Activated naive CD8-positive, alpha-beta T cell (primary cell): ENCODE data around the gene TERT.
"Not testable (repeated sequence)": the region's sequence is repeated elsewhere in the genome, so short reads cannot be mapped to it uniquely, and the experiment has no call there.

Source experiments
- H3K27ac Mint-ChIP-seq: one replicate; pipeline ENCODE4 v1.8.0; 2021; ENCODE audit warnings: mixed read lengths
- H3K27me3 Mint-ChIP-seq: one replicate; pipeline ENCODE4 v1.8.0; 2021; ENCODE audit warnings: mixed read lengths
- H3K36me3 Mint-ChIP-seq: one replicate; pipeline ENCODE4 v1.8.0; 2021; ENCODE audit warnings: mixed read lengths
- H3K4me1 Mint-ChIP-seq: one replicate; pipeline ENCODE4 v1.8.0; 2021; ENCODE audit warnings: low read depth, mixed read lengths
- H3K4me3 Mint-ChIP-seq: one replicate; pipeline ENCODE4 v1.8.0; 2021; ENCODE audit warnings: mild to moderate bottlenecking, mixed read lengths
- H3K9me3 Mint-ChIP-seq: one replicate; pipeline ENCODE4 v1.8.0; 2021; ENCODE audit warnings: low read depth, mixed read lengths

TERT gene

DNA sequence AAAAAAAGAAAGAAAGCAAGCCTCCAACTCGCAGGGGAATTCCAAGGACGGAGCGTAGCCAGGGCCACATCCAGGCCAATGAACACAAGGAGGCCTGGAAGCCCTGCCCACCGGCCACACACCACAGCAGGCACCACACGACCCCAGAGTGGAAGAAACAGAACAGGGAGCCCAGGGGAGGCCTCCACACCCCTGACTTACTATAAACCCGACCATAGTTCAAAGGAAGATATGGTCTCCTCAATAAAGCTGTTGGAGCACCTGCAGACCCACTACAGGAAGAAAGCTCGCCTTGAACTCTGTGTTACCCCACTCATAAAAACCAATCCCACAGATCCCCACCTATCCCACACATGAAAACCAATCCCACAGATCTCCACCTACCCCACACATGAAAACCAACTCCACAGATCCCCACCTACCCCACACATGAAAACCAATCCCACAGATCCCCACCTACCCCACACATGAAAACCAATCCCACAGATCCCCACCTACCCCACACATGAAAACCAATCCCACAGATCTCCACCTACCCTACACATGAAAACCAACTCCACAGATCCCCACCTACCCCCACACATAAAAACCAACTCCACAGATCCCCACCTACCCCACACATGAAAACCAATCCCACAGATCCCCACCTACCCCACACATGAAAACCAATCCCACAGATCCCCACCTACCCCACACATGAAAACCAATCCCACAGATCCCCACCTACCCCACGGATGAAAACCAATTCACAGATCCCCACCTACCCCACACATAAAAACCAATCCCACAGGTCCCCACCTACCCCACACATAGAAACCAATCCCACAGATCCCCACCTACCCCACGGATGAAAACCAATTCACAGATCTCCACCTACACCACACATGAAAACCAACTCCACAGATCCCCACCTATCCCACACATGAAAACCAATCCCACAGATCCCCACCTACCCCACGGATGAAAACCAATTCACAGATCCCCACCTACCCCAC, 19.2 kb downstream of the TERT start:
- H3K4me1 Mint-ChIP-seq, H3K27ac Mint-ChIP-seq, H3K27me3 Mint-ChIP-seq, H3K4me3 Mint-ChIP-seq, H3K9me3 Mint-ChIP-seq, H3K36me3 Mint-ChIP-seq: not testable (repeated sequence)

DNA sequence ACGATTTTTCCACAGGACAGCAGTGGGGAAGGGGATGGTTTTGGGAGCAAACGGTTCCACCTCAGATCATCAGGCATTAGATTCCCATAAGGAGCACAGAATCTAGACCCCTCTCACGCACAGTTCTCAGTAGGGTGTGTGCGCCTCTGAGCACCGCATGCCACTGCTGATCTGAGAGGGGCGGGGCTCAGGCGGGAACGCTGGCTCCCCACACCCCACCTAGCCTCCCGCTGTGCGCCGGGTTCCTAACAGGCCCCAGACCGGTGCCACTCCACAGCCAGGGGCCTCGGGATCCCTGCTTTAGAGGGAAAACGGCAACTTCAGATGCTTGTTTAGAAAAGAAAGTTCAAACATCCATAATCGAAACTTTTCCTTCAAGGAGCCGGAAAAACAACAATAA, 20.4 kb downstream of the TERT start:
- peaks cover 4% of the 10 kb centered on the region for H3K36me3 Mint-ChIP-seq
- no peaks in the 10 kb centered on the region for H3K27me3 Mint-ChIP-seq
- no peak overlapping the region for H3K27ac Mint-ChIP-seq
- H3K4me3 Mint-ChIP-seq = no peak overlapping the region
- H3K4me1 Mint-ChIP-seq = no peaks in the 10 kb centered on the region
- H3K9me3 Mint-ChIP-seq = no peaks in the 10 kb centered on the region

DNA sequence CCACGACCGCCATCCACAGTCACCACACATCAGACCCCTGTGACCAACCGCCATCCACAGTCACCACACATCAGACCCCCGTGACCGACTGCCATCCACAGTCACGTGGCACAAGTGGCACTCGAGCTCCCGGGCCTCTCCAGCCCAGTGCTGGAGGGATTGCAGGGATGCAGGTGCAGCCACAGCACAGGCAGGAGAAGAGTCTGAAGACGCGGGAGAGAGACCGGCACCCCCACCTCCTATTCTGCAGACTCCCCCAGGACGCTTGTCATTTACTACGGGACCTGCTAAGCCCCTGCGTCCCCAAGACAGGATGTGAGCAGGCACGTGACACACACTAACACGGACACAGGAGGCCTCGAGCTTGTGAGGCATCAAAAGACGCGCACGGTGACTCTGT, 21.1 kb downstream of the TERT start:
- Mint-ChIP-seq H3K27me3 (no peaks in the 10 kb centered on the region), H3K9me3 (no peaks in the 10 kb centered on the region), H3K27ac (no peak overlapping the region), H3K4me1 (peaks cover 5% of the 10 kb centered on the region), H3K36me3 (peaks cover 4% of the 10 kb centered on the region), H3K4me3 (no peak overlapping the region)

DNA sequence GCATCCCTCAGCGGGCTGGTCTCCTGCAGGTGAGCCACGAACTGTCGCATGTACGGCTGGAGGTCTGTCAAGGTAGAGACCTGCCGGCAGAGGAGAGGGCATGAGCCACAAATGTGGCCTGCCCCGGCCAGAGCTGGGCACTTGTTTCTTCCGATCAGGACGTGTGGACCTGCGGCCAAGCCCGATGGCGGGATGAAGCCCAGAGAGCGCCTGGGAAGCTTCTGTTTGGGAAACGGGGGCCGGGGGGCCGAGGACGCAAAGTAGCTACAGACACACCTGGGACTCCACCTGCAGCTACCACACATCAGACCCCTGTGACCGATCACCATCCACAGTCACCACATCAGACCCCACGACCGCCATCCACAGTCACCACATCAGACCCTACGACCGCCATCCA, 22.7 kb downstream of the TERT start:
- no peak overlapping the region for H3K27ac Mint-ChIP-seq
- no peaks in the 10 kb centered on the region for H3K36me3 Mint-ChIP-seq
- H3K9me3 Mint-ChIP-seq = no peaks in the 10 kb centered on the region
- H3K4me1 Mint-ChIP-seq = peaks cover 14% of the 10 kb centered on the region
- H3K4me3 Mint-ChIP-seq = no peak overlapping the region
- H3K27me3 Mint-ChIP-seq = no peaks in the 10 kb centered on the region

DNA sequence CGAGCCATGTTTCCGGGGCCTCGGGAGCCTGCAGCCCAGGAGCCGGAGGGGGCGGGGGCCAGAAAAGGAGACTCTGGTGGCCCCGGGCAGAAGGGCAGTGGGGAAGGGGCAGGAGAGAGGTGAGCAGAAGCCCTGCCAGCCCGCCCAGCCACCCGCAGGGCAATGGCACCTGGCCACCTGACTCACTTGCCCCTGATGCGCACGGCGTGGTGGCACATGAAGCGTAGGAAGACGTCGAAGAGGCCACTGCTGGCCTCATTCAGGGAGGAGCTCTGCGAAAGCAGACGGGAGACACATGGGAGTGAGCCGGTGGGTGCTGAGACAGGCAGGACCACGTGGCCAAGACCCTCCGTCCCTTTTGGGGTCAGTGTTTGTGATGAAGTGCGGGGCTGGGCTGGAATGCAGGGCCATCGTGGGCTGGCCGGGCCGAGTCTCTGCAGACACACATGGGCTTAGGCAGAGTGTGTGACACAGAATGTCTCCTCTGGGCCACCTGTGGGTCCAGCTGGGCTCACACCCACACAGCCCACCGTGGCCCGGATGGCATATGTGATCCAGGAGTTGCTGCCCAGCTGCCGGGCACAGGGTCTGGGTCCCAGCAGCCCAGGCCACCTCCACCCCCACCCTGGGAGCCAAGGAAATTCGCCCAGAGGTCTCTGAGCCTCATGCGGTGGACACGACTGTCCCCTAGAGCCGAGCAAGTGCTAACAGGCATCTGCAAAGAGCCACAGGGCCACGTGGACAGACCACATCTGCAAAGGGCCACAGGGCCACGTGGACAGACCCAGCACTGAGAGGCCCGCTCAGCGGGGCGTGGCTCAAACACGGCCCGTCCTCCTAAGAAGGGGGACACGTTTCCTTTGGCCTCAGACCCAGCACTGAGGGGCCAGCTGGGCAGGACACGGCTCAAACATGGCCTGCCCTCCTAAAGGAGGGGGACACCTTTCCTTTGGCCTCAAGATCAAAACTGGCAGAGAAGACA, 23.6 kb downstream of the TERT start:
- Mint-ChIP-seq H3K9me3 (no peaks in the 10 kb centered on the region), H3K36me3 (no peaks in the 10 kb centered on the region), H3K27ac (no peak overlapping the region), H3K4me1 (peaks cover 14% of the 10 kb centered on the region), H3K4me3 (no peak overlapping the region), H3K27me3 (no peaks in the 10 kb centered on the region)

DNA sequence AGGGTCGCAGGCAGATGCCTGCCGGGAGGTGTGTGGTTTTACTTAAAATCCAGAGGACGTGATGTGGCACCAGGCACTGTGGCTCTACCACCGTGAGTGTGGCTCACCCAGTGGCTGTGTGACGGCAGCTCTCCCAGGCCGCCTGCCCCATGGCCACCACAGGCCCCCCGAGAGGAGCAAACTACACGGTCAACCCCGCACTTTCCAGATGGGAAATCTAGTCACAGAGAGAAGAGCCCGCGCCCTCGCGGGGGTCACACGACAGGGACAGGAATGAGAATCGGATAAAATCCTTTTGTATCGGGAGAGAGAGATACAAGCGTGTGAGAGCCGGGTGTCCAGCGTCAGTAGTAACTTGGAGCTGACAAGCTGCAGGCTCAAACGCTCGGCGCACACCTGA, 24.4 kb downstream of the TERT start:
- Mint-ChIP-seq H3K4me1 (peaks cover 14% of the 10 kb centered on the region), H3K9me3 (no peaks in the 10 kb centered on the region), H3K4me3 (no peak overlapping the region), H3K36me3 (no peaks in the 10 kb centered on the region), H3K27ac (no peak overlapping the region), H3K27me3 (no peaks in the 10 kb centered on the region)

DNA sequence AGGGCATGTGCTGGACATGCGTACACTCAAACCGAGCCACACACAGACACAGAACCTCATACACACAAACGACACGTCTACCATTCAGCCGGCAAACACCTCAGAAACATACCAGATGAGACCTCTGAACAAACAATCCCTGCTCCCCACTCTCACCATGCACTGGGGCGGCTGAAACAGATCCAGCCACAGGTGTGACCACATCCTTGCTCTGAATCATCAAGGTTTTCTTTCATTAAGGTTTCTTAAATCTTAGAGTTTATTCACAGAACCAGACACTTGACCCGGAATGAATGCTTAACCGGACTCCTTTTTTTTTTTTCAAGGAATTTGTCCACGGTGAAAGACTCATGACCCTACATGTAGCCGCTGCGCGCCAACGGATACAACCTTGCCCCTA, 26.2 kb downstream of the TERT start:
- H3K36me3 Mint-ChIP-seq = no peaks in the 10 kb centered on the region
- H3K4me3 Mint-ChIP-seq = no peak overlapping the region
- peak overlapping the region; percentile 16 for H3K27ac Mint-ChIP-seq
- H3K9me3 Mint-ChIP-seq = no peaks in the 10 kb centered on the region
- H3K27me3 Mint-ChIP-seq = no peaks in the 10 kb centered on the region
- H3K4me1 Mint-ChIP-seq = peaks cover 14% of the 10 kb centered on the region

DNA sequence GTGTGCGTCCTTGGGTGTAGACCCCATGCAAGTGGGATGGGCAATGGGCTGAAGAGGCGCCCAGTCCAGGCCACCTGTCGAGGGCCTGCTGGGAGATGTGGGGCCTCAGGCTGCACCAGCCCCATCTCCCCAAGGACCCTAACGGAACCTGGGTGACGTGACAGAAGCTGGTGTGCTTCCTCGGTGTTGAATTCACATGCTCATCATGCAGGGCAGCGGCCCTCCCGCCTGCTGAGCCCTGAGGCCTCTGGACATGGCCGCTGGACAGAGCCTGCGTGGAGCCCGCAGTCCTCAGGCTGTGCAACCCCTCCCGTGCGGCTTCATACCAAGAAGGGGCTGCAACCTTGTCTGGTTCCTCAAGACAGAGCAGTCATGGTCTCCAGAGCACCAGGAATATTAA, 26.8 kb downstream of the TERT start:
- H3K4me1 Mint-ChIP-seq = peaks cover 14% of the 10 kb centered on the region
- no peaks in the 10 kb centered on the region for H3K9me3 Mint-ChIP-seq
- H3K27ac Mint-ChIP-seq = no peak overlapping the region
- no peak overlapping the region for H3K4me3 Mint-ChIP-seq
- no peaks in the 10 kb centered on the region for H3K36me3 Mint-ChIP-seq
- H3K27me3 Mint-ChIP-seq = no peaks in the 10 kb centered on the region

DNA sequence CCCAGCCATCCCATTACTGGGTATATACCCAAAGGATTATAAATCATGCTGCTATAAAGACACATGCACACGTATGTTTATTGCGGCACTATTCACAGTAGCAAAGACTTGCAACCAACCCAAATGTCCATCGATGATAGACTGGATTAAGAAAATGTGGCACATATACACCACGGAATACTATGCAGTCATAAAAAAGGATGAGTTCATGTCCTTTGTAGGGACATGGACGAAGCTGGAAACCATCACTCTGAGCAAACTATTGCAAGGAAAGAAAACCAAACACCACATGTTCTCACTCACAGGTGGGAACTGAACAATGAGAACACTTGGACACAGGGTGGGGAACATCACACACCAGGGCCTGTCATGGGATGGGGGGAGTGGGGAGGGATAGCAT, 27.4 kb downstream of the TERT start:
- not testable (repeated sequence) for H3K4me3 Mint-ChIP-seq, H3K27ac Mint-ChIP-seq, H3K36me3 Mint-ChIP-seq, H3K27me3 Mint-ChIP-seq, H3K9me3 Mint-ChIP-seq
- H3K4me1 Mint-ChIP-seq = peaks cover 14% of the 10 kb centered on the region

DNA sequence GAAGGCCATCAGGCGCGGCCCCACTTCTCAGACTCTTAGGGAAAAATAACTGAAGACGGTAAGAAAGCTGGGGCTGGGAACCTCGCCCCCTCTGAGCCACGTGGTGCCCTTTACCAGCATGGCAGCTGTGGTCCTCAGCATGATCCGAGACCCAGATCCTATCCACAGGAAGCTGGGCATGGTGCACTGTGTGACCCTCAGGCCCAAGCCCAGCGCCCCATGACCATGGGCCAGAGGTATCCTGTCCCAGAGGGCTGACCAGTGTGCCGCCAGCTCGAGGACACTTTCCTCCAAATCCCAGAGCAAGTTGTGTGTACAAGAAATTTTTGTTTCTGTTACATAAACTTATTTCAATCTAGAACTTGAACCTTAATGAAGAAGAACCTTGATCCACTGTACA, 28.1 kb downstream of the TERT start:
- no peak overlapping the region for H3K4me3 Mint-ChIP-seq
- H3K27ac Mint-ChIP-seq = no peak overlapping the region
- peaks cover 7% of the 10 kb centered on the region for H3K9me3 Mint-ChIP-seq
- no peaks in the 10 kb centered on the region for H3K27me3 Mint-ChIP-seq
- peaks cover 9% of the 10 kb centered on the region for H3K36me3 Mint-ChIP-seq
- peaks cover 14% of the 10 kb centered on the region for H3K4me1 Mint-ChIP-seq

DNA sequence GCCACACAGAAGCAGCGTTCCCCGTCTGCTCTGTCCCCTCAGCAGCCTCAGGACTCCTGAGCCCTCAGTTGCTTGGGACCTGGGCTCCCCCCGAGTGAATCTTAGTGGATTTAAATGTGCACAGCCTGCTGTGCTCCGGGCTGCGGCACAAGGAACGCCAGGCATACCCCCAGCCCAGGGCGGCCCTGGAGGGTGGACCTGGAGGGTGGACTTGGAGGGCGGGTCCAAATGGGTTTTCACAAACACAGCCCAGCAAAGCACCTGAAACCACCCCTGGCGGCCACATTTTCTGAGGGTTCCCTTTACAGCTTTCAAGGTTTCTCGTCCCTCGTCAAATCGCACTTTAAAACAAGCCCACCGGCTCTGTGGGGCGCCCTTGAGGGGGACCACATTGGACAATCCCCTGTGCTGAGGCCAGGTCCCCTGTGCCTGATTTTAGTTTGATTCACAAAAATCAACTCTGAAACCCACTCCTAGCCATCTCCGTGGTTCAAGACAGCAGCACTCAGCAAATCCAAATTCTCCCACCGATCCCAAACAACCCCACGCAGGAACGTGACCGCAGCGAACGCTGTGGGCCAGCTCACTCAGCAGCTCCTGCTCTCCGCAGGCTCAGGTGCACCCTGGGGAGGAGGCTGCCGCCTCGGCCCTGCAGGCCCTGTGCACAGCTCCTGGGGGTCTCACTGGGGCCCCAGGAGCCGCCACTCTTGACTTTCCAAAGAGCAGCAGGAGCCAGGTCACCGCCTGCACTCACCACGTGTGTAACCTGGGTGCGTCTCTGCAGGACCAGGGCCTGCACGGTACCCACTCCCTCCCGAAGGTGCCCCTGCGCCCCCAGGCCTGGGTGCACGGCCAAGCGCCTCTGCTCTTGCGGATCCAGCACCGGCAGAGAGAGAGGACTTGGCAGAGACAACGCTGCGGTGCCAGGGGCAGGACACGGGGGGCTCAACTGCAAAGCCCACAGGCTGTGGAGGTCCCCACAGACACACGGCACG, 29.1 kb downstream of the TERT start:
- no peak overlapping the region for H3K4me3 Mint-ChIP-seq
- no peaks in the 10 kb centered on the region for H3K27me3 Mint-ChIP-seq
- H3K27ac Mint-ChIP-seq = no peak overlapping the region
- peaks cover 9% of the 10 kb centered on the region for H3K36me3 Mint-ChIP-seq
- peaks cover 14% of the 10 kb centered on the region for H3K4me1 Mint-ChIP-seq
- peaks cover 7% of the 10 kb centered on the region for H3K9me3 Mint-ChIP-seq

DNA sequence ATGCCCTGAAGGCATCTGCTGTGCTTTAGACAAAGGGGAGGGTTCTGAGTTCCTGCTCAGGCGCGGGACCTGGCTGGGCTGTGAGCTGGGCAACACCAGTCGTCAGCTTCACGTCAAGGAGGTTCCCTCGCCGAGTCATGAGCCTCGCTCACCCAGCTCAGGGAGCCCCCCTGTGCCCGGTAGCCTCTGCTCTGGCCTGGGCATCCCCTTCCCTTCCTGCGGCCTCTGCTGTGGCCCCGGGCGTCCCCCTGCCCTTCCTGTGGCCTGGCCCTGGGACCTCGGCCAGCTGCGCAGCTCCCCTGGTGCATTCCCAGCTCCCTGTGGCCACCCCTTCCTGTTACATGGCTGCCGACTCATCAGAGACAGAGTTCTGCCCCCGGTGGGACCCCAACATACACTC, 29.8 kb downstream of the TERT start:
- Mint-ChIP-seq H3K9me3 (peaks cover 7% of the 10 kb centered on the region), H3K27ac (no peak overlapping the region), H3K27me3 (no peaks in the 10 kb centered on the region), H3K4me1 (peaks cover 14% of the 10 kb centered on the region), H3K36me3 (peaks cover 9% of the 10 kb centered on the region), H3K4me3 (no peak overlapping the region)

DNA sequence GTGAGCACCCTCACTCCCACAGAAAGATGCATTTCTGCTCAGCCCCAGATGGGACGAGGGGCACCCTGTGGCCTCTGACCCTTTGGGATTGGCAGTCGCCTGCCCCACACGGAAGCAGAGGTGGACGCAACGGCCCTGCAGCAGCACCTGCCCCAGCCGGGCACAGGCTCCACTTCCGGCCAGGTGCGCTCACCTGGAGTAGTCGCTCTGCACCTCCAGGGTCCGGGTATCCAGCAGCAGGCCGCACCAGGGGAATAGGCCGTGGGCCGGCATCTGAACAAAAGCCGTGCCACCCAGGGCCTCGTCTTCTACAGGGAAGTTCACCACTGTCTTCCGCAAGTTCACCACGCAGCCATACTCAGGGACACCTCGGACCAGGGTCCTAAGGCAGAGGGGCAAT, 30.7 kb downstream of the TERT start:
- no peak overlapping the region for H3K27ac Mint-ChIP-seq
- H3K9me3 Mint-ChIP-seq = peaks cover 7% of the 10 kb centered on the region
- peaks cover 9% of the 10 kb centered on the region for H3K36me3 Mint-ChIP-seq
- no peaks in the 10 kb centered on the region for H3K27me3 Mint-ChIP-seq
- H3K4me3 Mint-ChIP-seq = no peak overlapping the region
- H3K4me1 Mint-ChIP-seq = peaks cover 14% of the 10 kb centered on the region

DNA sequence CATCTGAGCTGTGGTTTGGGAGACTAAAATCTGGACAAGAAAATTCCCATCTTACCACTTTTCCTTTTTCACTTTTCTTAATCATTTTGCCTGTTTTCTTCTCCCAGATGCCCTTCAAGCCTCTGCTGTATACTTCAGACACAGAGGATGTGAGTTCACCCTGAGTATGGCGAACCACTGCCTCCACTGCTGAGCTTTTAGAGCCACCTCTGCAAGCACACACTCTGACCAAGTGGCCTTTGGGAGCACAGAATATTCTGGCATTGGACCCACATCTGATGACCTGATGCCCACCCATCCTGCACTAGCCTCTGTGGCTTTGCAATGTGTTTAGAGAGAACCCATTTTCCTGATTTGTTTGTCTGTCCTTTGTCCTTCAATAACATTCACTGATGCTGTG, 32.5 kb downstream of the TERT start:
- Mint-ChIP-seq H3K36me3 (peaks cover 12% of the 10 kb centered on the region), H3K4me3 (no peak overlapping the region), H3K27me3 (no peaks in the 10 kb centered on the region), H3K4me1 (no peaks in the 10 kb centered on the region), H3K27ac (peak overlapping the region; percentile 34), H3K9me3 (peaks cover 7% of the 10 kb centered on the region)
